OCI-LY1 (cell line): Measurements from ENCODE around the gene ARL13A.

Experiments used
- EZH2 ChIP-seq: fragments of 200-600 bp; sonication (generic), shearing (Covaris generic); IDR thresholded peaks from 2 replicates; pipeline ENCODE4 v1.8.0; 2017; ENCODE audit warnings: borderline replicate concordance, mixed run types, mild to moderate bottlenecking, antibody characterized with exemption, low read length, moderate library complexity, mixed read lengths
- TF ChIP-seq, protein P1 (sequence below): fragments of 200-600 bp; sonication (generic), shearing (Covaris generic); IDR thresholded peaks from 2 replicates; pipeline ENCODE4 v1.5.1; 2017; ENCODE audit warnings: mild to moderate bottlenecking, antibody characterized with exemption, low read length, moderate library complexity, mixed read lengths

- no peak for TF ChIP-seq EZH2
- TF ChIP-seq, protein P1, sequence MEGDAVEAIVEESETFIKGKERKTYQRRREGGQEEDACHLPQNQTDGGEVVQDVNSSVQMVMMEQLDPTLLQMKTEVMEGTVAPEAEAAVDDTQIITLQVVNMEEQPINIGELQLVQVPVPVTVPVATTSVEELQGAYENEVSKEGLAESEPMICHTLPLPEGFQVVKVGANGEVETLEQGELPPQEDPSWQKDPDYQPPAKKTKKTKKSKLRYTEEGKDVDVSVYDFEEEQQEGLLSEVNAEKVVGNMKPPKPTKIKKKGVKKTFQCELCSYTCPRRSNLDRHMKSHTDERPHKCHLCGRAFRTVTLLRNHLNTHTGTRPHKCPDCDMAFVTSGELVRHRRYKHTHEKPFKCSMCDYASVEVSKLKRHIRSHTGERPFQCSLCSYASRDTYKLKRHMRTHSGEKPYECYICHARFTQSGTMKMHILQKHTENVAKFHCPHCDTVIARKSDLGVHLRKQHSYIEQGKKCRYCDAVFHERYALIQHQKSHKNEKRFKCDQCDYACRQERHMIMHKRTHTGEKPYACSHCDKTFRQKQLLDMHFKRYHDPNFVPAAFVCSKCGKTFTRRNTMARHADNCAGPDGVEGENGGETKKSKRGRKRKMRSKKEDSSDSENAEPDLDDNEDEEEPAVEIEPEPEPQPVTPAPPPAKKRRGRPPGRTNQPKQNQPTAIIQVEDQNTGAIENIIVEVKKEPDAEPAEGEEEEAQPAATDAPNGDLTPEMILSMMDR = no peak
Observed at GRCh38 chrX:100948557-100948956, 21.0 kb upstream of the ARL13A start.
